Mucosa of descending colon (tissue), 3 donors: Measurements from ENCODE around the gene USP47. TPM values are rescaled to one million over a fixed set of nuclear protein-coding genes. Genes with fewer than 3 reads are reported as not detected.

Source experiments
- ATAC-seq: fragments of 200-7000 bp; cut with Tn5 transposase; one replicate; pipeline ENCODE4 v1.9.1; 2020; ENCODE audit warnings: mild to moderate bottlenecking, moderate library complexity
- DNase-seq, 3 donors: peaks; one replicate each; pipeline ENCODE4 v3.0.0-alpha.2; 2020
- H3K36me3 ChIP-seq: fragments of 200-600 bp; one replicate; pipeline ENCODE4 v1.8.0; 2021; ENCODE audit warnings: low read depth, mild to moderate bottlenecking
- H3K4me1 ChIP-seq: fragments of 200-600 bp; one replicate; pipeline ENCODE4 v1.8.0; 2021; ENCODE audit warnings: low read depth, mild to moderate bottlenecking
- H3K4me3 ChIP-seq: fragments of 200-600 bp; one replicate; pipeline ENCODE4 v1.8.0; 2021; ENCODE audit warnings: mild to moderate bottlenecking
- H3K9me3 ChIP-seq: fragments of 200-600 bp; one replicate; pipeline ENCODE4 v1.8.0; 2021; ENCODE audit warnings: mild to moderate bottlenecking
- intact Hi-C, 2 donors: fragments of 100-400 bp; cut with DNase I in 1 of 2; cut with micrococcal nuclease in 1 of 2; formaldehyde crosslinking; loops; one replicate each; pipeline versions ENCODE4 v1.11.0 to v1.11.1; 2022; cut with DNase I, micrococcal nuclease
- total RNA-seq, 3 donors: library from RNA; stranded (reverse); fragmentation: NEBNext Ultra II Directional in 2 of 3; extraction: Animal tissue kit (Norgen Biotek cat#: 25700) in 2 of 3; gene quantifications; one replicate each; pipeline versions ENCODE4 v1.2.1 to v1.2.4, GENCODE V29; 2021 to 2023
- TF ChIP-seq, protein P1 (sequence below): fragments of 200-600 bp; IDR thresholded peaks from one replicate; pipeline ENCODE4 v1.8.0; 2022; ENCODE audit warnings: antibody characterized with exemption, mild to moderate bottlenecking
- donor health status: DM: no; HTN: no; CAD: no; lungs with moderate emphysema.
- donor health status: DM: no; HTN: no; CAD: no.
- donor health status: DM: no; HTN: yes; CAD: no.

The USP47 gene
- total RNA-seq, 3 donors from 2014 or later: 36.1 to 59.3 (median 39.1) TPM

- Histone ChIP-seq H3K36me3 (no peaks in the 10 kb centered on the region), H3K9me3 (no peaks in the 10 kb centered on the region), H3K4me1 (no peaks in the 10 kb centered on the region), H3K4me3 (no peak overlapping the region)
- no peak for DNase-seq
- no peak for ATAC-seq
- intact Hi-C loops: loop anchor here in 1 of 2 donors (10.0 kb wide), 1 partner anchor 107 kb away; no protein-coding TSS in a partner anchor
- TF ChIP-seq, protein P1, sequence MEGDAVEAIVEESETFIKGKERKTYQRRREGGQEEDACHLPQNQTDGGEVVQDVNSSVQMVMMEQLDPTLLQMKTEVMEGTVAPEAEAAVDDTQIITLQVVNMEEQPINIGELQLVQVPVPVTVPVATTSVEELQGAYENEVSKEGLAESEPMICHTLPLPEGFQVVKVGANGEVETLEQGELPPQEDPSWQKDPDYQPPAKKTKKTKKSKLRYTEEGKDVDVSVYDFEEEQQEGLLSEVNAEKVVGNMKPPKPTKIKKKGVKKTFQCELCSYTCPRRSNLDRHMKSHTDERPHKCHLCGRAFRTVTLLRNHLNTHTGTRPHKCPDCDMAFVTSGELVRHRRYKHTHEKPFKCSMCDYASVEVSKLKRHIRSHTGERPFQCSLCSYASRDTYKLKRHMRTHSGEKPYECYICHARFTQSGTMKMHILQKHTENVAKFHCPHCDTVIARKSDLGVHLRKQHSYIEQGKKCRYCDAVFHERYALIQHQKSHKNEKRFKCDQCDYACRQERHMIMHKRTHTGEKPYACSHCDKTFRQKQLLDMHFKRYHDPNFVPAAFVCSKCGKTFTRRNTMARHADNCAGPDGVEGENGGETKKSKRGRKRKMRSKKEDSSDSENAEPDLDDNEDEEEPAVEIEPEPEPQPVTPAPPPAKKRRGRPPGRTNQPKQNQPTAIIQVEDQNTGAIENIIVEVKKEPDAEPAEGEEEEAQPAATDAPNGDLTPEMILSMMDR: no peak
These were observed 96.2 kb downstream of the USP47 start for GRCh38 chr11:11937957-11938356.

DNA sequence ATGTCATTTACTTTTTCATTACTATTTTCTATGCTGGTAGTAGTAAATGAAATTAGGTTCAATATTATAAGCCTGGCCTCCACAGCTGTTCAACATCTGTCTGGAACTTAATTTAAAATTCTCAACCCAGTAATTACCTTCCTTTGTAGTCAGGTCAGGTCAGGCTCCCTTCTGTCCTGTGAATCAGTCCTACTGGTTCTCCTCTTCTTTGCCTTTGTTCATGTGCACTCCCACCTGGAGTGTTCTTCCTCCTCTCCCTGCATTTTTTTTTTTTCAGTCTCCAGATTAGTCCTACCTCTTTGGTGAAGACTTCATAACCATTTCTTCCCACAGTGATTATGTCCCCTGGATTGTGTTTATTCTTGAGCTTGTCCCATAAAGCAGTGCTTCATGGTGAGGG is 98.8 kb downstream of the USP47 start:
- intact Hi-C loops: no loop called here
- Histone ChIP-seq H3K36me3 (peaks cover 5% of the 10 kb centered on the region), H3K4me3 (no peak overlapping the region), H3K9me3 (no peaks in the 10 kb centered on the region), H3K4me1 (no peaks in the 10 kb centered on the region)
- TF ChIP-seq, protein P1: no peak
- ATAC-seq (no peak), DNase-seq (no peak)

- DNase-seq (no peak), ATAC-seq (no peak)
- H3K4me3 ChIP-seq: no peak overlapping the region
- TF ChIP-seq, protein P1: no peak
- H3K9me3 ChIP-seq: no peaks in the 10 kb centered on the region
- intact Hi-C loops: no loop called here
- H3K4me1 ChIP-seq: no peaks in the 10 kb centered on the region
- peaks cover 5% of the 10 kb centered on the region for H3K36me3 ChIP-seq
These were observed 100.9 kb downstream of the USP47 start for GRCh38 chr11:11942668-11943067.

- ATAC-seq: no peak
- Histone ChIP-seq H3K4me3 (no peak overlapping the region), H3K36me3 (peaks cover 5% of the 10 kb centered on the region), H3K4me1 (no peaks in the 10 kb centered on the region), H3K9me3 (no peaks in the 10 kb centered on the region)
- DNase-seq: no peak
- TF ChIP-seq, protein P1: no peak
- intact Hi-C loops: no loop called here
These were observed 102.7 kb downstream of the USP47 start for GRCh38 chr11:11944444-11944843.

GRCh38 chr11:11946180-11946579 is 104.4 kb downstream of the USP47 start:
- TF ChIP-seq, protein P1: no peak
- DNase-seq (no peak), ATAC-seq (no peak)
- intact Hi-C loops: no loop called here
- Histone ChIP-seq H3K9me3 (no peaks in the 10 kb centered on the region), H3K36me3 (peaks cover 5% of the 10 kb centered on the region), H3K4me1 (no peaks in the 10 kb centered on the region), H3K4me3 (no peak overlapping the region)

- DNase-seq (no peak), ATAC-seq (no peak)
- TF ChIP-seq, protein P1: no peak
- H3K4me1 ChIP-seq: no peaks in the 10 kb centered on the region
- peaks cover 5% of the 10 kb centered on the region for H3K36me3 ChIP-seq
- no peaks in the 10 kb centered on the region for H3K9me3 ChIP-seq
- H3K4me3 ChIP-seq: no peak overlapping the region
- intact Hi-C loops: no loop called here
These were observed 105.1 kb downstream of the USP47 start for GRCh38 chr11:11946878-11947277.
